ENCODE data around the gene FAM98C.

DNA sequence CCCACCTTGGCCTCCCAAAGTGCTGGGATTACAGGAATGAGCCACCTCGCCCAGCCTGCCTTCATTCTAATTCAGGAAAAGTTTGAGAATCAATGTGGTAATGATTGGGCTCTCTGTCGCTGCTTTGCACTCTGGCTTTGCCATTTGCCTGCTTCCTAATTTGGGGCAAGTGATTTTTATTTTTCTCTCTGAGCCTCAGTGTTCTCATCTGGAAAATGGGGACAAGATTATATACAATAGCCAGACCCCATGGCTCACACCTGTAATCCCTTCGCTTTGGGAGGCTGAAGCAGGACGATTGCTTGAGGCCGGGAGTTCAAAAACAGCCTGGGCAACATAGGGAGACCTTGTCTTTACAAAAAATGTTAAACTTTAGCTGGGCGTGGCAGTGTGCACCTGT is 34.4 kb downstream of the FAM98C start:
- TF ChIP-seq, protein P1, sequence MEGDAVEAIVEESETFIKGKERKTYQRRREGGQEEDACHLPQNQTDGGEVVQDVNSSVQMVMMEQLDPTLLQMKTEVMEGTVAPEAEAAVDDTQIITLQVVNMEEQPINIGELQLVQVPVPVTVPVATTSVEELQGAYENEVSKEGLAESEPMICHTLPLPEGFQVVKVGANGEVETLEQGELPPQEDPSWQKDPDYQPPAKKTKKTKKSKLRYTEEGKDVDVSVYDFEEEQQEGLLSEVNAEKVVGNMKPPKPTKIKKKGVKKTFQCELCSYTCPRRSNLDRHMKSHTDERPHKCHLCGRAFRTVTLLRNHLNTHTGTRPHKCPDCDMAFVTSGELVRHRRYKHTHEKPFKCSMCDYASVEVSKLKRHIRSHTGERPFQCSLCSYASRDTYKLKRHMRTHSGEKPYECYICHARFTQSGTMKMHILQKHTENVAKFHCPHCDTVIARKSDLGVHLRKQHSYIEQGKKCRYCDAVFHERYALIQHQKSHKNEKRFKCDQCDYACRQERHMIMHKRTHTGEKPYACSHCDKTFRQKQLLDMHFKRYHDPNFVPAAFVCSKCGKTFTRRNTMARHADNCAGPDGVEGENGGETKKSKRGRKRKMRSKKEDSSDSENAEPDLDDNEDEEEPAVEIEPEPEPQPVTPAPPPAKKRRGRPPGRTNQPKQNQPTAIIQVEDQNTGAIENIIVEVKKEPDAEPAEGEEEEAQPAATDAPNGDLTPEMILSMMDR (IDR thresholded peaks at IDR 0.05) = no peak
- TF ChIP-seq RAD21 (IDR thresholded peaks at IDR 0.05; ENCODE audit: low read length) (no peak), YY1 (IDR thresholded peaks at IDR 0.05; ENCODE audit: low read depth) (no peak), CHD2 (IDR thresholded peaks at IDR 0.05; ENCODE audit: low read length, partially characterized antibody) (no peak), JUND (IDR thresholded peaks at IDR 0.05) (no peak), EZH2phosphoT487 (IDR thresholded peaks at IDR 0.05; ENCODE audit: borderline replicate concordance, low read depth) (no peak), GABPA (IDR thresholded peaks at IDR 0.05; ENCODE audit: low read depth) (no peak), FOSL2 (IDR thresholded peaks at IDR 0.05; ENCODE audit: borderline replicate concordance, low read depth) (no peak), ELF1 (IDR thresholded peaks at IDR 0.05) (no peak), TEAD4 (IDR thresholded peaks at IDR 0.05; ENCODE audit: borderline replicate concordance, insufficient read depth) (no peak)
- TF ChIP-seq, protein P2, sequence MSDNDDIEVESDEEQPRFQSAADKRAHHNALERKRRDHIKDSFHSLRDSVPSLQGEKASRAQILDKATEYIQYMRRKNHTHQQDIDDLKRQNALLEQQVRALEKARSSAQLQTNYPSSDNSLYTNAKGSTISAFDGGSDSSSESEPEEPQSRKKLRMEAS (IDR thresholded peaks at IDR 0.05; ENCODE audit: low read depth) = no peak
- TF ChIP-seq, protein P3, sequence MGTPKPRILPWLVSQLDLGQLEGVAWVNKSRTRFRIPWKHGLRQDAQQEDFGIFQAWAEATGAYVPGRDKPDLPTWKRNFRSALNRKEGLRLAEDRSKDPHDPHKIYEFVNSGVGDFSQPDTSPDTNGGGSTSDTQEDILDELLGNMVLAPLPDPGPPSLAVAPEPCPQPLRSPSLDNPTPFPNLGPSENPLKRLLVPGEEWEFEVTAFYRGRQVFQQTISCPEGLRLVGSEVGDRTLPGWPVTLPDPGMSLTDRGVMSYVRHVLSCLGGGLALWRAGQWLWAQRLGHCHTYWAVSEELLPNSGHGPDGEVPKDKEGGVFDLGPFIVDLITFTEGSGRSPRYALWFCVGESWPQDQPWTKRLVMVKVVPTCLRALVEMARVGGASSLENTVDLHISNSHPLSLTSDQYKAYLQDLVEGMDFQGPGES (IDR thresholded peaks at IDR 0.05; ENCODE audit: low read depth, low read length) = no peak
